C4-2B (cell line): Measurements from ENCODE around the gene FCMR.

ENCODE experiments used
- ZFX ChIP-seq: fragments of 450-650 bp; IDR thresholded peaks from 2 replicates; pipeline ENCODE4 v1.6.1; 2017
- TF ChIP-seq, protein P1 (sequence below): fragments of 450-650 bp; conservative IDR thresholded peaks from 2 replicates; pipeline ENCODE4 v1.5.1; 2017; ENCODE audit warnings: mild to moderate bottlenecking

DNA sequence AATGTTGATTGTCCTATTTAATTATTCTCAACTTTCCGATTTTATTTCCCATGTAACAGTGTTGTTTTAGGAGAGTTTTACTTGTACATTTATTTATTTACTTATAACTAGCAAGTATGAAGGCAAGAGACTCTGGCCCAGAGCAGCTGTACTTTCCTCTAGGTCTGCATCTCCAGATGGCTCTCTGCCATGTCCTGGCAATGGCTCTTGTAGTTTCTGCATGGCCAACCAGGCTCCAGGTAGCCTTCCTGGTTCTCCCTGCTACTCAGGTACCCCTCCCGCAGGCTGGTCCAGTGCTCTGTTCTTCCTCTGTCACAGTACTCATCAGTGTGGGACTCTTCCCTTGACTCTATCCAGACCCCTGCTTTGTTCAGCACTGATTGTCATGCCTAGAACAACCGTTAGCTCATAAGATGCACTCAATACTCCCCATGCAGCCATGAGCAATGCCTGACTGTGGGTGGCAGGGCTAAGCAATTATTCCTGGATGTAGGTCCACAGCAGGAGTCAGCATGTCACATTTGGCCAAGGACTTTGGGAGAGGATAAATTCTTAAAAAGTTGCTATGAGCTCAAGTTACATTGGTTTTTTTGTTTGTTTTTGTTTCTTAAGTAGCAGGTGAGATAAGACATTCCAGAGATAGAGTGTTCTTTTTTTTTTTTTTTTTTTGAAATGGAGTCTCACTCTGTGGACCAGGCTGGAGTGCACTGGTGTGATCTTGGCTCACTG is 67.2 kb downstream of the FCMR start:
- TF ChIP-seq, protein P1, sequence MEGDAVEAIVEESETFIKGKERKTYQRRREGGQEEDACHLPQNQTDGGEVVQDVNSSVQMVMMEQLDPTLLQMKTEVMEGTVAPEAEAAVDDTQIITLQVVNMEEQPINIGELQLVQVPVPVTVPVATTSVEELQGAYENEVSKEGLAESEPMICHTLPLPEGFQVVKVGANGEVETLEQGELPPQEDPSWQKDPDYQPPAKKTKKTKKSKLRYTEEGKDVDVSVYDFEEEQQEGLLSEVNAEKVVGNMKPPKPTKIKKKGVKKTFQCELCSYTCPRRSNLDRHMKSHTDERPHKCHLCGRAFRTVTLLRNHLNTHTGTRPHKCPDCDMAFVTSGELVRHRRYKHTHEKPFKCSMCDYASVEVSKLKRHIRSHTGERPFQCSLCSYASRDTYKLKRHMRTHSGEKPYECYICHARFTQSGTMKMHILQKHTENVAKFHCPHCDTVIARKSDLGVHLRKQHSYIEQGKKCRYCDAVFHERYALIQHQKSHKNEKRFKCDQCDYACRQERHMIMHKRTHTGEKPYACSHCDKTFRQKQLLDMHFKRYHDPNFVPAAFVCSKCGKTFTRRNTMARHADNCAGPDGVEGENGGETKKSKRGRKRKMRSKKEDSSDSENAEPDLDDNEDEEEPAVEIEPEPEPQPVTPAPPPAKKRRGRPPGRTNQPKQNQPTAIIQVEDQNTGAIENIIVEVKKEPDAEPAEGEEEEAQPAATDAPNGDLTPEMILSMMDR: no peak
- no peak for TF ChIP-seq ZFX
